ENCODE results near the gene RAPGEF2. TPM values are rescaled to one million over a fixed set of nuclear protein-coding genes. Genes with fewer than 3 reads are reported as not detected.
"Not testable (repeated sequence)": the region's sequence is repeated elsewhere in the genome, so short reads cannot be mapped to it uniquely, and the experiment has no call there.

RAPGEF2 gene
- total RNA-seq, 2 donors from 2014 or later = 22.8 to 40.0 TPM

- no peak overlapping the region for H3K27ac ChIP-seq
- H3K36me3 ChIP-seq = no peaks in the 10 kb centered on the region
- intact Hi-C loops (cut with DNase I) = no loop called here
- H3K9ac ChIP-seq (ENCODE audit: low read depth in 2 of 2, low read length in 2 of 2) = no peak overlapping the region
- H3K4me1 ChIP-seq = no peaks in the 10 kb centered on the region
- no peaks in the 10 kb centered on the region for H3K9me3 ChIP-seq
- no peak for TF ChIP-seq CTCF (IDR thresholded peaks at IDR 0.05)
- H3K4me3 ChIP-seq = no peak overlapping the region
- H3K27me3 ChIP-seq = no peaks in the 10 kb centered on the region
- DNase-seq = no peak
Observed at GRCh38 chr4:159374749-159375530, 272.1 kb downstream of the RAPGEF2 start.

GRCh38 chr4:159376289-159376688, 273.4 kb downstream of the RAPGEF2 start:
- Histone ChIP-seq H3K4me1 (no peaks in the 10 kb centered on the region), H3K9ac (ENCODE audit: low read depth in 2 of 2, low read length in 2 of 2) (no peak overlapping the region), H3K4me3 (no peak overlapping the region), H3K27ac (no peak overlapping the region), H3K9me3 (no peaks in the 10 kb centered on the region), H3K27me3 (no peaks in the 10 kb centered on the region), H3K36me3 (no peaks in the 10 kb centered on the region)
- DNase-seq = no peak
- TF ChIP-seq CTCF (IDR thresholded peaks at IDR 0.05) = no peak
- intact Hi-C loops (cut with DNase I) = no loop called here

GRCh38 chr4:159378056-159378616, 275.3 kb downstream of the RAPGEF2 start:
- no peaks in the 10 kb centered on the region for H3K9me3 ChIP-seq
- H3K4me3 ChIP-seq = no peak overlapping the region
- H3K9ac ChIP-seq (ENCODE audit: low read depth in 2 of 2, low read length in 2 of 2) = no peak overlapping the region
- no peaks in the 10 kb centered on the region for H3K27me3 ChIP-seq
- H3K36me3 ChIP-seq = no peaks in the 10 kb centered on the region
- intact Hi-C loops (cut with DNase I) = no loop called here
- no peak overlapping the region for H3K27ac ChIP-seq
- DNase-seq = no peak
- no peak for TF ChIP-seq CTCF (IDR thresholded peaks at IDR 0.05)
- H3K4me1 ChIP-seq = no peaks in the 10 kb centered on the region

- H3K4me3 ChIP-seq; H3K27me3 ChIP-seq; H3K9ac ChIP-seq (ENCODE audit: low read depth in 2 of 2, low read length in 2 of 2); H3K9me3 ChIP-seq; H3K4me1 ChIP-seq; DNase-seq; H3K27ac ChIP-seq; intact Hi-C loops (cut with DNase I); H3K36me3 ChIP-seq: not testable (repeated sequence)
Observed at GRCh38 chr4:159379064-159379463, 276.2 kb downstream of the RAPGEF2 start.

- no peaks in the 10 kb centered on the region for H3K27me3 ChIP-seq
- no peak overlapping the region for H3K27ac ChIP-seq
- DNase-seq = no peak
- H3K36me3 ChIP-seq = no peaks in the 10 kb centered on the region
- H3K4me1 ChIP-seq = no peaks in the 10 kb centered on the region
- no peak for TF ChIP-seq CTCF (IDR thresholded peaks at IDR 0.05)
- H3K9me3 ChIP-seq = no peaks in the 10 kb centered on the region
- no peak overlapping the region for H3K4me3 ChIP-seq
- no peak overlapping the region for H3K9ac ChIP-seq (ENCODE audit: low read depth in 2 of 2, low read length in 2 of 2)
- intact Hi-C loops (cut with DNase I) = no loop called here
Observed at GRCh38 chr4:159379836-159380235, 277.0 kb downstream of the RAPGEF2 start.

Measured in colonic mucosa (tissue), 4 donors.